ENCODE results near the gene ALOX5AP.

GRCh38 chr13:30718661-30719524 lies 16.4 kb upstream of the ALOX5AP start:
- TF ChIP-seq POLR2A (IDR thresholded peaks at IDR 0.05) (no peak), CTCF (IDR thresholded peaks at IDR 0.05) (no peak)
